Measurements from ENCODE around the gene ADORA3. TPM values are rescaled to one million over a fixed set of nuclear protein-coding genes. Genes with fewer than 3 reads are reported as not detected.
"Not testable (repeated sequence)": the region's sequence is repeated elsewhere in the genome, so short reads cannot be mapped to it uniquely, and the experiment has no call there.

The ADORA3 gene
- total RNA-seq, 1 experiment from 2014 or later: not detected

GRCh38 chr1:111552587-111552986, 49.2 kb upstream of the ADORA3 start:
- Histone ChIP-seq H3K9me3 (ENCODE audit: control insufficient read depth, insufficient read depth, low read depth, low read length) (no peaks in the 10 kb centered on the region), H3K4me3 (ENCODE audit: low read depth in 2 of 2, low read length in 2 of 2) (no peak overlapping the region), H3K27me3 (ENCODE audit: control insufficient read depth, insufficient read depth, low read length) (no peaks in the 10 kb centered on the region), H3K27ac (ENCODE audit: low read length) (no peak overlapping the region), H3K4me1 (ENCODE audit: control insufficient read depth, insufficient read depth, low read length) (no peaks in the 10 kb centered on the region), H3K36me3 (ENCODE audit: control insufficient read depth, insufficient read depth, low read length) (no peaks in the 10 kb centered on the region)
- ATAC-seq (no peak), DNase-seq (ENCODE audit: low read depth, low spot score) (no peak)
- ChIA-PET POLR2A (no interaction called here), CTCF (no interaction called here)
- in situ Hi-C loops (cut with HindIII; ENCODE audit: low pct_unique_long_range_greater_than_20kb, low sequenced_read_pairs): no loop called here
- intact Hi-C loops (cut with micrococcal nuclease; ENCODE audit: unreplicated experiment): no loop called here
- BruUV-seq (replicated peaks): no TSS peak
- TF ChIP-seq SIN3A (IDR thresholded peaks at IDR 0.05; ENCODE audit: borderline replicate concordance, insufficient read depth, low read depth, low read length) (no peak), REST (IDR thresholded peaks at IDR 0.05; ENCODE audit: insufficient read depth in 1 of 2, low read depth in 2 of 2, low read length in 1 of 2) (no peak), TCF7L2 (IDR thresholded peaks at IDR 0.05; ENCODE audit: low read depth, low read length) (no peak), POLR2AphosphoS5 (IDR thresholded peaks at IDR 0.05; ENCODE audit: low read depth, low read length) (no peak), CTCF (IDR thresholded peaks at IDR 0.05) (no peak)

GRCh38 chr1:111551623-111552411, 48.4 kb upstream of the ADORA3 start:
- intact Hi-C loops (cut with micrococcal nuclease; ENCODE audit: unreplicated experiment): no loop called here
- Histone ChIP-seq H3K27me3 (ENCODE audit: control insufficient read depth, insufficient read depth, low read length) (no peaks in the 10 kb centered on the region), H3K27ac (ENCODE audit: low read length) (no peak overlapping the region), H3K36me3 (ENCODE audit: control insufficient read depth, insufficient read depth, low read length) (no peaks in the 10 kb centered on the region), H3K4me3 (ENCODE audit: low read depth in 2 of 2, low read length in 2 of 2) (no peak overlapping the region), H3K9me3 (ENCODE audit: control insufficient read depth, insufficient read depth, low read depth, low read length) (no peaks in the 10 kb centered on the region), H3K4me1 (ENCODE audit: control insufficient read depth, insufficient read depth, low read length) (no peaks in the 10 kb centered on the region)
- ChIA-PET CTCF (no interaction called here), POLR2A (no interaction called here)
- in situ Hi-C loops (cut with HindIII; ENCODE audit: low pct_unique_long_range_greater_than_20kb, low sequenced_read_pairs): no loop called here
- no TSS peak for BruUV-seq (replicated peaks)
- TF ChIP-seq REST (IDR thresholded peaks at IDR 0.05; ENCODE audit: insufficient read depth in 1 of 2, low read depth in 2 of 2, low read length in 1 of 2): no peak
- TF ChIP-seq SIN3A (IDR thresholded peaks at IDR 0.05; ENCODE audit: borderline replicate concordance, insufficient read depth, low read depth, low read length): no peak
- TF ChIP-seq TCF7L2 (IDR thresholded peaks at IDR 0.05; ENCODE audit: low read depth, low read length): no peak
- no peak for TF ChIP-seq CTCF (IDR thresholded peaks at IDR 0.05)
- no peak for TF ChIP-seq POLR2AphosphoS5 (IDR thresholded peaks at IDR 0.05; ENCODE audit: low read depth, low read length)
- DNase-seq (ENCODE audit: low read depth, low spot score) (no peak), ATAC-seq (no peak)

- POLR2A ChIA-PET; H3K36me3 ChIP-seq (ENCODE audit: control insufficient read depth, insufficient read depth, low read length); intact Hi-C loops (cut with micrococcal nuclease; ENCODE audit: unreplicated experiment); H3K4me1 ChIP-seq (ENCODE audit: control insufficient read depth, insufficient read depth, low read length); DNase-seq (ENCODE audit: low read depth, low spot score); BruUV-seq (replicated peaks); ATAC-seq; H3K4me3 ChIP-seq (ENCODE audit: low read depth in 2 of 2, low read length in 2 of 2); H3K27ac ChIP-seq (ENCODE audit: low read length); CTCF ChIA-PET; in situ Hi-C loops (cut with HindIII; ENCODE audit: low pct_unique_long_range_greater_than_20kb, low sequenced_read_pairs); H3K27me3 ChIP-seq (ENCODE audit: control insufficient read depth, insufficient read depth, low read length); H3K9me3 ChIP-seq (ENCODE audit: control insufficient read depth, insufficient read depth, low read depth, low read length): not testable (repeated sequence)
Measured at GRCh38 chr1:111547786-111548185, 44.4 kb upstream of the ADORA3 start.

All from Panc1 (cell line).